GM18498 (cell line): ENCODE measurements around the gene GPR153.

Experiments
- ATAC-seq: cut with Tn5 transposase; IDR thresholded peaks from one replicate; pipeline ENCODE4 v1.9.1; 2021; ENCODE audit warnings: mild to moderate bottlenecking, moderate library complexity; ENCODE audit not compliant: unreplicated experiment

The GPR153 gene

GRCh38 chr1:6207075-6207885 is 53.6 kb downstream of the GPR153 start:
- no peak for ATAC-seq

- ATAC-seq, result no peak
These were observed 54.4 kb downstream of the GPR153 start for GRCh38 chr1:6206520-6206855.

GRCh38 chr1:6205849-6206519 is 54.9 kb downstream of the GPR153 start, which contains the start of gene RNF207:
RNF207 (plus strand) TSS chr1:6206119; CDS start chr1:6206536, 417 bp downstream.
- peak; percentile 50 for ATAC-seq

DNA sequence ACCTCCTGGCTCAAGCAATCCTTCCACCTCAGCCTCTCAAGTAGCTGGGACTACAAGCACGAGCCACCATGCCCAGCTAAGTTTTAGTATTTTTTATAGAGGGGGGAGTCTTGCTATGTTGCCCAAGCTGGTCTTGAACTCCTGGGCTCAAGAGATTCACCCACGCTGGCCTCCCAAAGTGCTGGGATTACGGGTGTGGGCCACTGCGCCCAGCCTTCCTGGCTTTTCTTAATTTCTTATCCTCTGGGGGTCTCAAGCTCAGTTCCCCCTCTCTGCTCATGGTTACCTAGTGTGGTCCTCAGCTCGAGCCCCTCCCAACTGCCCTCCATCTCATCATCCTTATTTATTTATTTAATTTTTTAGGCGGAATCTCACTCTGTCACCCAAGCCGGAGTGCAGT is 58.6 kb downstream of the GPR153 start:
- no peak for ATAC-seq

- ATAC-seq, result no peak
These were observed 60.6 kb downstream of the GPR153 start for GRCh38 chr1:6200188-6200809.

DNA sequence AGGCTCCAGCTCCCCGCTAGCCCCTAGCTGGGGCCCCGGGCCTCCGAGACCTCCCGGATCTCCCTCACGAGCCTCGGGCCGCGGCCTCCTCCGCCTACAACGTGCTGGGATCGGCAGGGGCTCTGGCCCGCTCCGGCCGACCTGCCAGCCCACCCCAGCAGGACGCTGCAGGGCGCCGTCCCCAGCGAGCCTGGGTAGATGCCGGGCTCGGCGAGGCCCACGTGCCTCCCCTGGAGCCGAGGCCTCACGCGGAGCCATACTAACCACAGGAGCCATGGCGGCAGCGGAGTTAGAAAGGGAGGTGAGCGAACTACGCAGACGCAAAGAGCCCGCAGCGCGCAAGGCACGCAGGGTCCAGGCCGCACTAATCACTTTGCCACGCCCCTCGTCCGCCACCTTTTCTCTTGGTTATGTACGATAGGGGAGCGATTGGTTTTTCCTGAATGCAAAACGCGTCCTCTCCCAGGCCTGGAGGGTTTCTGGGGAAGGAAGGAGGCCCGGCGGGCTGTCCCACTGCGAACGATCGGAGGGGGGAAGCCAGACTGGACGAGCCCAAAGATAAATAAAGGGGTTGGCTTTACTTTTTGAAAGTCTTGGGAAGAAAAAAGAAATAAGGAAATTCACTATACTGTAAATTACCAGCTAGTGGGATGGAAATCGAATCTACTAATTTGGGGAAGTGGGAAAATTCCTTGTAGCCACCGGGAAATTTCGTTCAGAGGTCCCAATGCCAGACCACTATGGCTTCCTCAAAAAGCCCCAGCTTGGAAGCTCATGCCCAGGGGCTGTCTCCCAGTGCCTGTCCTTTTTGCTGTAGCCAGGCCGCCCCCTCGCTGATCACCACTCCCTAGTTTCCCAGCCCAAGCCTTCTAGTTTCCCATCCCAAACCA is 61.4 kb downstream of the GPR153 start, which contains the start of gene RPL22:
Gene RPL22, minus strand, starts transcription at position 298 of the 890 bp plus-strand sequence. Its CDS starts 22 bp downstream, at position 276.
- peak; percentile 92 for ATAC-seq

GRCh38 chr1:6198646-6199297 is 62.1 kb downstream of the GPR153 start:
- peak; percentile 31 for ATAC-seq

- no peak for ATAC-seq
These were observed 63.0 kb downstream of the GPR153 start for GRCh38 chr1:6197746-6198427.
